Measurements from ENCODE around the gene TMCC2. TPM values are rescaled to one million over a fixed set of nuclear protein-coding genes. Genes with fewer than 3 reads are reported as not detected.

Gene TMCC2
- polyA plus RNA-seq, 3 donors, result 0.16 to 0.27 TPM; not detected in 1

DNA sequence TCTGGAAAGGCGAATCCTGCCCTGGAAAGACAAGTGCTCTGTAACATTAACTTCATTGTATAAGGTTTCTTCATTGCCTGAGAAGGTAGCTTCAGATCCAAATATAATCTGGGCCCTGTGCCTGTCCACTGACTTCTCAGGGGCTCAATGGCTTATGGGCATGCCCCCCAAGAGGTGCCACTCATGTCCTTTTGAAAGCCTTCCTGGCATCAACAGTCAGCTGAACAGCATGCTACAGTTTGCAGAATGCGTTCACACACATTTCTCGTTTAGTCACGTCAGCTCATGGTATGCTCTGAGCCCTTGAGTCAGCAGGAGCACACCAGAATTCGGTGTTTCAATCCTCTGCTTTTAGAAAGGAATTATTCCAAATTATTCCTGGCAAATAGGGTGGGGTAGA lies 23.8 kb downstream of the TMCC2 start:
- no peaks in the 10 kb centered on the region for H3K36me3 ChIP-seq (replicated peaks in 1 of 2; ENCODE audit: control insufficient read depth in 1 of 2, insufficient read depth in 2 of 2, low read length in 2 of 2)
- H2AFZ ChIP-seq (ENCODE audit: insufficient read depth, low read depth, low read length, poor library complexity, severe bottlenecking), result no peak overlapping the region
- intact Hi-C loops (cut with micrococcal nuclease), result loop anchor here in 1 of 2 donors (10.0 kb wide), 1 partner anchor 127 kb away; the partner anchor contains the start of gene RBBP5
- no peak overlapping the region for H3K4me3 ChIP-seq (replicated peaks in 1 of 3; ENCODE audit: low read depth in 2 of 3, low read length in 3 of 3)
- no peak for DNase-seq
- H3K27ac ChIP-seq (ENCODE audit: low read depth in 1 of 2, low read length in 2 of 2), result no peak overlapping the region
- H4K20me1 ChIP-seq (ENCODE audit: insufficient read depth, low read length), result no peaks in the 10 kb centered on the region
- no peak overlapping the region for H3K27ac Mint-ChIP-seq
- H3K4me2 ChIP-seq (replicated peaks; ENCODE audit: extremely low read depth, low read length, poor library complexity, severe bottlenecking), result no peak overlapping the region
- no peak overlapping the region for H3K9ac ChIP-seq (ENCODE audit: insufficient read depth, low read length, poor library complexity, severe bottlenecking)
- no peaks in the 10 kb centered on the region for H3K36me3 Mint-ChIP-seq
- TF ChIP-seq, protein P1, sequence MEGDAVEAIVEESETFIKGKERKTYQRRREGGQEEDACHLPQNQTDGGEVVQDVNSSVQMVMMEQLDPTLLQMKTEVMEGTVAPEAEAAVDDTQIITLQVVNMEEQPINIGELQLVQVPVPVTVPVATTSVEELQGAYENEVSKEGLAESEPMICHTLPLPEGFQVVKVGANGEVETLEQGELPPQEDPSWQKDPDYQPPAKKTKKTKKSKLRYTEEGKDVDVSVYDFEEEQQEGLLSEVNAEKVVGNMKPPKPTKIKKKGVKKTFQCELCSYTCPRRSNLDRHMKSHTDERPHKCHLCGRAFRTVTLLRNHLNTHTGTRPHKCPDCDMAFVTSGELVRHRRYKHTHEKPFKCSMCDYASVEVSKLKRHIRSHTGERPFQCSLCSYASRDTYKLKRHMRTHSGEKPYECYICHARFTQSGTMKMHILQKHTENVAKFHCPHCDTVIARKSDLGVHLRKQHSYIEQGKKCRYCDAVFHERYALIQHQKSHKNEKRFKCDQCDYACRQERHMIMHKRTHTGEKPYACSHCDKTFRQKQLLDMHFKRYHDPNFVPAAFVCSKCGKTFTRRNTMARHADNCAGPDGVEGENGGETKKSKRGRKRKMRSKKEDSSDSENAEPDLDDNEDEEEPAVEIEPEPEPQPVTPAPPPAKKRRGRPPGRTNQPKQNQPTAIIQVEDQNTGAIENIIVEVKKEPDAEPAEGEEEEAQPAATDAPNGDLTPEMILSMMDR (IDR thresholded peaks at IDR 0.05), result no peak
- no peaks in the 10 kb centered on the region for H3K4me1 ChIP-seq (ENCODE audit: control insufficient read depth in 1 of 2, insufficient read depth in 2 of 2, low read length in 2 of 2)
- H3K27me3 Mint-ChIP-seq (ENCODE audit: low read depth in 3 of 3), result peaks cover 0 to 6% (median 4%) of the 10 kb centered on the region in 3 donors
- no peaks in the 10 kb centered on the region for H3K27me3 ChIP-seq (ENCODE audit: control insufficient read depth in 2 of 2, insufficient read depth in 2 of 2, low read length in 2 of 2)
- no peaks in the 10 kb centered on the region for H3K9me3 Mint-ChIP-seq
- WGBS (ENCODE audit: insufficient coverage), result 95% methylated on average over 4 of the region's 5 CpGs
- H3K4me1 Mint-ChIP-seq, result peaks cover 5% of the 10 kb centered on the region
- no peaks in the 10 kb centered on the region for H3K9me3 ChIP-seq (replicated peaks in 1 of 2; ENCODE audit: control insufficient read depth in 1 of 2, insufficient read depth in 1 of 2, low read length in 2 of 2)
- H3K4me3 Mint-ChIP-seq, result no peak overlapping the region
- no peaks in the 10 kb centered on the region for H3K79me2 ChIP-seq (ENCODE audit: insufficient read depth, low read length)

DNA sequence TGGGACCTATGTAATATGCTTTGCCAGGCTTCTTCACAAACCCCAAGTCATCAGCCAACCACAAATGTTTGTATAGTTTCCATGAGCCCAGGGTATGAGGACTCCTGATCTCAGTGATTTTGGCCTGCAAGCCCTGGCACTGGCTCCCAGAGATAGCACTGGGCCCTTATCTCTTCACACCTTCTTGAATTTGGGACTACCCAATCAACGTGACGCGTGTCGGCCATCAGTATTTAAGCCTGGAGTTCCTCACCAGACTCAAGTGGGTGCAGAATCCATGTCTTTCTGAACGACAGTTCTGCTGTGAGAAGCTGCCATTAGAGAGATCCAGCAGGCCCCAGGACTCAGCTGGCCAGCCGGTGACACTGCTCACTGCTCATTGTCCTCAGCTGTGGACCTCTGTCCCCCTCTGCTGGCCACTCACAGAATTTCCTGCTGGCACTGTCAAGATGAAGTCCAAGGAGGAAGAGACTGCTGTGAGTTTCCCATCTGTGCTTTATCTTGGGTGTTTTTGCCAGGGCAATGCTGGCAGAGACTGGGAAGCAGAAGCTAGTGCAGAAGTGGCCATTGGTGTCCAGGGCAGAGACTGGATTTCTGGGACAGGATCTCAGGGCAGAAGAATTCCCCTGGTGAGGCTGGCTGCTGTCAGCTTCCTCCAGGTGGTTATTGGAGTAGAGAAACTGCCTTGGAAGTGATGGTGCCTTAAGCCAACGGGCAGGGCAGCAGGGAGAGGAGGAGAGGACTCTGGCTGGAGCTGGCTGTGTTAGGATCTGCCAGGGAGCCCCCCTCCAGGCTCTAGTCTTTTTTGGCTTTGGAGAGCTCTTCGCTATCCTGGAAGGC lies 28.4 kb downstream of the TMCC2 start:
- DNase-seq, result peak; percentile 80 to 85 (median 84)
- Mint-ChIP-seq H3K36me3 (no peaks in the 10 kb centered on the region), H3K4me3 (no peak overlapping the region), H3K9me3 (no peaks in the 10 kb centered on the region), H3K4me1 (peaks cover 16% of the 10 kb centered on the region), H3K27ac (no peak overlapping the region), H3K27me3 (ENCODE audit: low read depth in 3 of 3) (peaks cover 0 to 6% (median 5%) of the 10 kb centered on the region in 3 donors)
- Histone ChIP-seq H3K79me2 (ENCODE audit: insufficient read depth, low read length) (no peaks in the 10 kb centered on the region), H3K4me2 (replicated peaks; ENCODE audit: extremely low read depth, low read length, poor library complexity, severe bottlenecking) (no peak overlapping the region), H3K27ac (ENCODE audit: low read depth in 1 of 2, low read length in 2 of 2) (no peak overlapping the region), H3K9me3 (replicated peaks in 1 of 2; ENCODE audit: control insufficient read depth in 1 of 2, insufficient read depth in 1 of 2, low read length in 2 of 2) (no peaks in the 10 kb centered on the region), H3K36me3 (replicated peaks in 1 of 2; ENCODE audit: control insufficient read depth in 1 of 2, insufficient read depth in 2 of 2, low read length in 2 of 2) (no peaks in the 10 kb centered on the region), H3K27me3 (ENCODE audit: control insufficient read depth in 2 of 2, insufficient read depth in 2 of 2, low read length in 2 of 2) (no peaks in the 10 kb centered on the region), H3K9ac (ENCODE audit: insufficient read depth, low read length, poor library complexity, severe bottlenecking) (no peak overlapping the region), H3K4me1 (ENCODE audit: control insufficient read depth in 1 of 2, insufficient read depth in 2 of 2, low read length in 2 of 2) (peaks cover 8 to 17% of the 10 kb centered on the region in 2 donors), H2AFZ (ENCODE audit: insufficient read depth, low read depth, low read length, poor library complexity, severe bottlenecking) (peak overlapping the region; percentile 68), H4K20me1 (ENCODE audit: insufficient read depth, low read length) (no peaks in the 10 kb centered on the region), H3K4me3 (replicated peaks in 1 of 3; ENCODE audit: low read depth in 2 of 3, low read length in 3 of 3) (no peak overlapping the region)
- 28% methylated on average over 4 of the region's 8 CpGs for WGBS (ENCODE audit: insufficient coverage)
- TF ChIP-seq, protein P1 (IDR thresholded peaks at IDR 0.05), result peak; percentile 85
- intact Hi-C loops (cut with micrococcal nuclease), result loop anchor here (5.0 to 10.0 kb wide), 3 partner anchors 131 to 269 kb away; partner anchors contain the start of gene RBBP5 (in 2 of the 2)
